ENCODE results near the gene VNN1. TPM values are rescaled to one million over a fixed set of nuclear protein-coding genes. Genes with fewer than 3 reads are reported as not detected.

Gene VNN1, protein sequence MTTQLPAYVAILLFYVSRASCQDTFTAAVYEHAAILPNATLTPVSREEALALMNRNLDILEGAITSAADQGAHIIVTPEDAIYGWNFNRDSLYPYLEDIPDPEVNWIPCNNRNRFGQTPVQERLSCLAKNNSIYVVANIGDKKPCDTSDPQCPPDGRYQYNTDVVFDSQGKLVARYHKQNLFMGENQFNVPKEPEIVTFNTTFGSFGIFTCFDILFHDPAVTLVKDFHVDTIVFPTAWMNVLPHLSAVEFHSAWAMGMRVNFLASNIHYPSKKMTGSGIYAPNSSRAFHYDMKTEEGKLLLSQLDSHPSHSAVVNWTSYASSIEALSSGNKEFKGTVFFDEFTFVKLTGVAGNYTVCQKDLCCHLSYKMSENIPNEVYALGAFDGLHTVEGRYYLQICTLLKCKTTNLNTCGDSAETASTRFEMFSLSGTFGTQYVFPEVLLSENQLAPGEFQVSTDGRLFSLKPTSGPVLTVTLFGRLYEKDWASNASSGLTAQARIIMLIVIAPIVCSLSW
- polyA plus RNA-seq (2013, experiment 1 of 2; ENCODE audit: insufficient read length) = not detected
- not detected for polyA plus RNA-seq (2013, experiment 2 of 2; ENCODE audit: insufficient read length)

DNA sequence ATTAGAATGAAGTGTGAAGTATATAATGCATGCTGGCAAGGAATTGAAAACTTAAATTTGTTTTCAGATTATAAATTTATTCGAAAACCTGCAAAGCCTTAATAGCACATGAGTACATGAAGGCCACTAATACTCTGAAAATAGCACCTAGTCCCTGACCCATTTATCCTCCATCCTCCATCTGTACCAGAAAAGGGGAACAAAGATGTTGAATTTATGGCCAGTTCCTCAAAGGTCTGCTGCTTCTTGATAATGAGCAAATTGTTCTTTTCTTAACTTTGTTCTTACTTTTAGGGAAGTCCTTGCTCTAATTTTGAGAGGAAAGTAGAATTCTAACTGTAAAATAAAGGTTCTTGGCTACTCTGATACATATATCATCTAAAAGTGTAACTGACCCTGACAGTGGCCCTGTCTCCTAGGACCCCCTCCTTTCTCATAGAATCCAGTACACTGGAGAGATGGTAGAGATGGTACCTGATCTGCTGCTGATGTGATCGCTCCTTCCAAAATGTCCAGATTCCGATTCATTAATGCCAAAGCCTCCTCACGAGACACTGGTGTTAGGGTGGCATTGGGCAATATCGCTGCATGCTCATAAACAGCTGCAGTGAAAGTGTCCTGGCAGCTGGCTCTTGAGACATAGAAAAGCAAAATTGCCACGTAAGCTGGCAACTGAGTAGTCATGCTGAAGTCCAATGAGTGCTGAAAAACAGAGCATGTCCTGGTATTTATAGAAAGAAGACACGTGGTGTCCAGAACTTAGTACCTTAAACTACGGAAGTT is at the start of gene VNN1:
Gene VNN1, minus strand, starts transcription at position 704 of the 783 bp plus-strand sequence. Its CDS starts 20 bp downstream, at position 684.
- DNase-seq = no peak

DNA sequence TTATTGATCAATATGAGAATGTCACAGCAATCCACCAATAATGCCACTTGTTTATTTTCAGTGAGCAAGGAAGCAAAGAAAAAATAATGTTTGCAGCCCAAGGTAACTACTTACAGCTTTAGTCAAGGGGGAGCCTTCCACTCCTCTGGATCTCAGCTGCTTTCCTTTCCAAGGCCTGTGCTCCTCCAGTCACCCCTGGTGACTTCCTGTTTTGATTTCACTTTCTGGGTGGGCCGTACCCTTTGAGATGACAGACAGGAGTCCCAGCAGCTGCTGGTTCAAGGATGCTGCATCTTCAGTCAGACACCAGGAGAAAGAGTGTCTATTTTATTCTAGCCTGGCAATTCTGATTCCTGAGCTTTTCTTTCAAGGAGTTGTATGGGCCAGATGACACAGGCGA is 49.4 kb upstream of the VNN1 start:
- no peak for DNase-seq

DNA sequence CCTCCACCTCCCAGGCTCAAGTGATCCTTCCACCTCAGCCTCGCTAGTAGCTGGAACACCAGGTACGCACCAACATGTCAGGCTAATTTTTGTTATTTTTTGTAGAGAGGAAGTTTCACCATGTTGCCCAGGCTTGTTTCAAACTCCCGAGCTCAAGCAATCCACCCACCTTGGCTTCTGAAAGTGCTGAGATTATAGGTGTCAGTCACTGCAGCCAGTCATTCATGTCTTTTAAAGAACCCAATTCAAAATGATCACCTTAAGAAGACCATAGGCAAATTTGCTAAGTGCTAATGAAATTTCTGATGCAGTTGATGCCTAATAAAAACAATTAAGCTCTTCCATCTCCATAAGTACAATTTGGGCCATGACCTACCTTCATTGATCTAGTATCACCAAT is 46.4 kb upstream of the VNN1 start:
- no peak for DNase-seq

DNA sequence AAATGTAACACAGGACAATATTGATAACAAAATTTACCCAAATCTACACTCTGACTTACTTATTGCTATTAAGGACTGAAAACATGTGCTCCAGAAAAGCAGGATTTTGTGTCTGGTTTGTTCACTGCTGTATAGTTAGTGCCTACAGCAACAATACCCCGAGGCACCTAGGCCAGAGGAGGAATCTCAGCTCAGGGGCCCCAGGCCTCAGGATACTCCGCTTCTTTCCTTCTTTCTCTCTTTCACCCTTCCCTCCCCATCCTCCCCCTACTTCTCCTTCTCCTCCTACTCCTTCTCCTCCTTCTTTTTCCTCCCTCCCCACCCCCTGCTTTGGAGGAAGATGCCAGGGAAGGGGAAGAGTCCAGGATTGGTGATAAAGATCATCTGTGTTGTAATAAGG is 44.8 kb upstream of the VNN1 start:
- no peak for DNase-seq

DNA sequence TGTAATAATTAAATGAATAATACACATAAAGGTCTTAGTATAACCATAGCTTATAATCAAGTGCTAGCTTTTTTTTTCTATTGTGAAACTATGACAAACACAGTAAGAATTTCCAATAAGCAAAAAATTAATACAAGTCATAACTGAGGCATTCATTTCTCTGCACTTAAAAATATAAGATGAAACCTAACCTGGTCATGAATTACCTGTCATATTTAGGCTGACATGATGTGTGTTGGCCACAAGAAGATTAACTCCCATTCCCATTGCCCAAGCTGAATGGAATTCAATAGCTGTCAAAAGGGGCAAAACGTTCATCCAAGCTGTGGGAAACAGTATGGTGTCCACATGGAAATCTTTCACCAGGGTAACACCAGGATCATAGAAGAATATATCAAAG is 38.4 kb upstream of the VNN1 start:
- DNase-seq = no peak

DNA sequence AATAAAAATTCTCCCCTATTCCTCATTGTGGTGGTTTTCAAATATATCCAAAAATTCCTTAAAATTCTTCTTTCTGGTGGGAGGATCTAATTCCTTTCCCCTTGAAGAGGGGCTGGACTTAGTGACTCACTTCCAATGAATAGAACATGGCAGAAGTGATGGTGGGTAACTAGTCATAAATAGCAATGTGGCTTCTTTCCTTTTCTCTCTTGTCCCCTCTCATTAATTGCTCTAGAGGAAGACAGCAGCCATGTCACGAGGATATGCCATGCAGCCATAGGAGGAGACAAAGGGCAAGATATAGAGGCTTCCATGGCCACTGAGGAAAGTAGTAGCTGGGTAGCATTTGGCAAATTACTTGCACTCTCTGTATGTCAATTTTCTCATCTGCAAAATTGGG is 38.0 kb upstream of the VNN1 start:
- DNase-seq = no peak

DNA sequence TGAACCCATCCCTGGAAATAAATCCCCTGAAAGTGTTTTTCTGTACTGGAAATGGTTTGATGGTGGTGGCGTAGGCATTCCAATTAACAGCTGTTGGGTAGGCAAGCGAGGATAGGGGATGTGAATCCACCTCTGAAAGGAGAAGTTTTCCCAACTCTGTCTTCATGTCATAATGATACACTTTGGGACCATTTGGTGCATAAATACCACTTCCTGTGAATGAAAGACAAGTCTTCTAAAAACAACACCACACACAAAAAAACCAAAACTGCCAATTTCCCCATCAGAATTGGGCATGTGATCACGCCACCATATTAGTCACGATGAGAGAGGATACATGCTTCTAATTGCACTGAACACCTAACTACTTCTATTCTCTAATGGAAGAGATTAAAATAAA is 37.5 kb upstream of the VNN1 start:
- no peak for DNase-seq

DNA sequence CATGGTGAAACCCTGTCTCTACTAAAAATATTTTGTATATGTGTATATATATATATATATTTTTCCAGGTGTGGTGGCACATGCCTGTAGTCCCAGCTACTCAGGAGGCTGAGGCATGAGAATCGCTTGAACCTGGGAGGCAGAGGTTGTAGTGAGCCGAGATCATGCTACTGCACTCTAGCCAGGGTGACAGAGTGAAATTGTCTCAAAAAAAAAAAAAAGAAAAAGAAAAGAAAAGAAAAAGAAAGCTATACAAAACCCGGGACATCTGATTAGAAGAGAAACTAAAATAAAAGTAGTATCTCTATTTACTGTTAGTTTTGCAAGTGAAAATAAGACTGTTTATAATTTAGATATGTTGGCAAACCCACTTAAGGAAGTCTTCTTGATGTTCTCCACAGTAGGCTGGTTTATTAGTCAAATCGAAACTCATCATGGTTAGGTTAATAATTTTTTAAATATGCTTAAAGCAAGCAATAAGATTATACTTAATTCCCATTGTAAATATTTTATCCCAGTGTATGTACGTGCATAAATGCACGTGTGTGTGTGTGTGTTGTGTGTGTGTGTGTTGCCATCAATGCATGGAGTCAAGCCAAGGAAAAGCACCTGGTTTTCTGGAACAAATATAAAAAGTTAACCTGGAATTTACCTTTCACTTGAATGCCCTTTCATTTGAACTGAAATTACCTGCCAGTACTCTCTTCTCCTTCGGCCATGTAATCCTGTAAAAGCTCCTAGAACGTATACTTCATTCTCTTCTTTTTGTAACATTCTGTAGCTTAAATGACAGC is 36.8 kb upstream of the VNN1 start:
- no peak for DNase-seq

DNA sequence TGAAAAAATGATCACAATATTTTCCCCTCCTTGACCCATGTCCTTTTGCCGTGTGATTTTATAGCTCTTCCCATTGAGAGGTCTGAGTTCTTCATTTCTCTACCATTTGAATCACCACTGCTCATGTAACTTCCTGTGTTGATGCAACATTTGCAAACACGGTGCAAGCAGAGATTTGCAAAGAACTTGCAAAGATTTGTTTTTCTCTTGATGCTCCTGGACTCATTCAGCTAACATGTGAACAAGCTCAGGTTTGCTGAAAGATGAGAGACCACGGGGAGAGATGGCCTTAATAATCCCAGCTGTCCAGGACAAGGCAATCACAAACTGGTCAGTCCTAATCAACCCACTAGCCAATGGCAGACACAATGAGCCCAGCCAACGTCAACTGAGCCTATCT is 35.3 kb upstream of the VNN1 start:
- peak; percentile 42 for DNase-seq

DNA sequence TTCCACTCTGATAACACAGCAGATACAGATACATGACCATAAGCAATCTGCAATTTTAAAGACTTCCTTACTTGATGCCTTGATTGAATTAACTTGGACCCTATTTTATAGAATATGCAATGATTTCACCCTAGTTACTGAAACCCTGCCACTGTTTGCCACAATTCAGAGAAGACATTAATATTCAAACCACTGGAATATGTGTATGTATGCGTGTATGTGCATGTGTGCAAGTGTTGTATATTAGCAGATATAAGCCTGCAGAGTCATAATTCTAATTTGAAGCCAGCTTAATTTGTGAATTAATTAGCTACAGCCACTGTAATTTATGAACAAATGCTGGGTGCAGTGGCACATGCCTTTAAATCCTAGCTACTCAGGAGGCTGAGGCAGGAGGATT is 34.6 kb upstream of the VNN1 start:
- no peak for DNase-seq

DNA sequence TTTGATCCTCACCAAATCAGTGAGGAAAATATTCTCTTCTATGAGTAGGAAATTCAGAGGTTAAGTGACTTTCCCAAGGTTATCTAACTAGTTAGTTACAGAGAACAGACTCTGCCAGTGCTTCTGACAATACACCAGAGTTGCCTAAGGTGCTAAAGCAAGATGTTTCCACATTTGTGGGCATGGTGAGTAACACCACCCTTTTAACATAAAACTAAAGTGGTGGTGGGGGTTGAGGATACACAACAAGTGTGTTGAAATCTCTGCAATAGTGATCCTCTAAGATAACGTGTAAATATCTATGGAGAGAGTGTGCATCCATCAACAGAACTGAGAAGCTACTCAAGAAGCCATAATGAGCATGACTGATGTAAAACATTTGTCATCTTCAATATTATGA is 32.2 kb upstream of the VNN1 start:
- no peak for DNase-seq

DNA sequence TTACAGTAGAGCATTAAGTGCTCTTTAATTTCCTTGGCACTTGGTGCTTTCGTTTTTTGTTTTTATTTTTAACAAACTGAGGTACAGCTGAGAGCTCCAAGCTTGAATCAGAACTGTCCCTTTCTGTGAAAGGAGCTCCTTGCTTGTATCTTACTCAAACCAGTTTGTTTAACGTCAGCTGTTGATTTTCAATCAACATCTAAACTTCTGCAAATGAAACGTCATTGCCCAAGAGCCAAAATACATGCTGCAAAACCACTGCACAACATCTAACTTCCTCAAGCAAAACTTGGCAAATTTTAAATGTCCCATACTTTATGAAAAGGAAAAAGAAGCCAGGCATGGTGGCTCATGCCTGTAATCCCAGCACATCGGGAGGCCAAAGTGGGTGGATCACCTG is 28.6 kb upstream of the VNN1 start:
- no peak for DNase-seq

DNA sequence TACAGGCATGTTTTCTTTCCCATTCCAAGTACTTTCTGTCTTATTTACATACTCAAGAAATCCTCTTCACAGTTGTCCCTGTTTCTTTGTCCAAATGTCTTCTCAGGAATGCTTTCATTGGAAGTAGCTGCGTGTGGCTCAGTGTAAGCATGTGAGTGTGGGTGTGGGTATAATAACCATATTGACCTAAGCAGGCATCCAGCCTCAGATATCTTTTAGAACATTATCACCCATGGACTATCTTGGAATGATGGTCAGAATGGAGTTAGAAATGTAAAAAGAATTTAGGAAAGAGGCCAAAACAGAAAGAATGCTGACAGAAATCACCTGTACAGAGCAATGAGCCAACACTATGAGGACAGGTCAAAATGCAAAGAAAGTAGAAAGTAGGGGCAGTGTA is 27.4 kb upstream of the VNN1 start:
- no peak for DNase-seq

DNA sequence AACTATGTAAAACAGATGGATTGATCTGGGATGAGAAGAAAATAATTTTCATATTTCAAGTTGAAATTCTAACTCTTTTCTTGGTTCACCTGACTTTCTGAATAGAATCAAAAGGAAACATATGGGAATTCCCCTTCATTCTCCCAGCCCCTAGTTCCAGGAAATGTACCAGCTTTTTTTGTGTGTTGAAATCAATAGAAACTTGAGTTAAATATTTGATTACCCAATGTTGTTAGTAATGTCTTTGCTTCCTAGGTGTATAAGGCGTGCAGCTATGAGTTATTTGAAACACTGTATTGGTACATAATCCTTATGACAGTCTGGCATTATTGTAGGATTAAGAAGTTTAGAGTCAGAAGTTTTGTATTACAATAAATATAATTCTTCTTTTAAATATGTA is 22.4 kb upstream of the VNN1 start:
- no peak for DNase-seq

DNA sequence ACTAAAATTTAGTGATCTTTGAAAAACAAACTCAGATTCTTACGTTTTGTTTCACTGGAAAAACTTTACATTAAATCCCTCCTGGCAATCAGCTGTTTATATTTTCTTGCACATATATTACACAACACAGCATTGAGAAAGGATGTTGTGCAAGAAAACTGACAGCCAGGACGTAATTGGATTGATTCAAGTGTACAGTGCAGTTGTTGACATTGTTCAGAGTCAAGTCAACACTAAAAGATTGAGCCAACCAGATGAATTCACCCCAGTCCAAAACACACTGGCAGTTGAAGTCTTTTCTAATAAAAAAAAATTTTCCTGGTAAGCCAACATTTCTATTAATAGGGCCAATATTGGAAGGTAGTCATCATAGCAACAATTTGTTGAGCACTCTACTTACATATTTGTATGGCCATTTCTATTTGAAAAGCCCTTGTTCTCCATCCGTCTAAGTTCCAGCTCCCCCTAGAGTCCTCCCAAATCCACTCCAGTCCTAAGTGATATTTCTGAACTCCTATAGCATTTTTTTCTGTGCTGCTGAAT is 20.9 kb upstream of the VNN1 start:
- peak; percentile 11 for DNase-seq

DNA sequence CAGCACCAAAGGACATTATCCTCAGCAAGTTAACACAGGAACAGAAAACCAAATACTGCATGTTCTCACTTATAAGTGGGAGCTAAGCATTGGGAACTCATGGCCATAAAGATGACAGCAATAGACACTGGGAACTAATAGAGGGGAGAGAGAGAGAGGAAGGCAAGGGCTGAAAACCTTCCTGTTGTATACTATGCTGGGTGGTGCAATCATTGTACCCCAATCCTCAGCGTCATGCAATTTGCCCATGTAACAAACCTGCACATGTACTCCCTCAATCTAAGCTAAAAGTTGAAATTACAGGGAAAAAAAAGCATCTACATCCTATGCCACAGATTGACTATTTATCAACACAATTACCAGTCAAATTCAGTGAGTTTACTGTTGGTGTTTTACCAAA is 20.0 kb upstream of the VNN1 start:
- no peak for DNase-seq

DNA sequence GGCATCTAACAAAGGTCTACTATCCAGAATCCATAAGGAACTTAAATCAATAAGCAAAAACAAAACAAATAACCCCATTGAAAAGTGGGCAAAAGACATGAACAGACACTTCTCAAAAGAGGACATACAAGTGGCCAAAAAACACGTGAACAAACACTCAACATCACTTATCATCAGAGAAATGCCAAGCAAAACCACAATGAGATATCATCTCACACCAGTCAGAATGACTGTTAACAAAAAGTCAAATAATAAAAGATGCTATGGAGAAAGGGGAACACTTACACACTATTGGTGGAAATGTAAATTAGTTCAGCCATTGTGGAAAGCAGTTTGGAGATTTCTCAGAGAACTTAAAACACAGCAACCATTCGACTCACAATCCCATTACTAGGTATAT is 19.4 kb upstream of the VNN1 start:
- DNase-seq = no peak

DNA sequence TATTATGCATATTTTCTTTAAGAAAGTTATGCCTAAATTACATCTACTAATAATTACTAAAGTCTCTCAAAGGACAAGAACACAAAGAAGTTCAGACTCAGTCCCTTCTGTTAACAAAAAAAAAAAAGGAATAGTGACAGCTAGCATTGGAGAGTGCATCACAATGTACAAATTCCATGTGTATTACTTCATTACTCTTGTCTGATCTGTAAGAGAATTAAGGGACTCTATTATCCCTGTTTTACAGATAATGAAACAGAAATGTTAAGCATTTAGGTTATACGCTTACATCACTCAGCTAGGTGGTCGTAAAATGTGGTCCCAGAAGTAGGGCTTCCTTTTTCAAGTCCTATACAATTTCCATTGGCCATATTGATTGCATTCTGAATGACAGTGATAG is 17.2 kb upstream of the VNN1 start:
- no peak for DNase-seq

DNA sequence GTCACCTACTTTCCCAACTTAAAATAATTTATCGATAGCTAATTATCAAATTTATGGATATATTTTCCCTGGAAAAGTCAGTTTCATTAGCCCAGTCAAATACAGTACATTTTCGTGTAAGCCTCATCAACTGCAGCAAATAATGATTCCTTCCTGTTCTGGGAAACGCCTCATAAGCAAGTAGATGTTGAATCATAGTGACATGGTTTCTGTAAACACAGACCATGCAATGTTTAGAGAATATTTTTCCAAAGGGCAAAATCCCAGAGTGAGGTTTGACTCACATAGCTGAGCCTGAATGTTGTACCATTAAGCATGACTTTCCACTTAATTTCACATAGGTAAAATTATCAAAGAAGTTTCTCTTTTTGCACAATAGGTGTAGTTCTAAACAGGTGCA is 16.7 kb upstream of the VNN1 start:
- no peak for DNase-seq

DNA sequence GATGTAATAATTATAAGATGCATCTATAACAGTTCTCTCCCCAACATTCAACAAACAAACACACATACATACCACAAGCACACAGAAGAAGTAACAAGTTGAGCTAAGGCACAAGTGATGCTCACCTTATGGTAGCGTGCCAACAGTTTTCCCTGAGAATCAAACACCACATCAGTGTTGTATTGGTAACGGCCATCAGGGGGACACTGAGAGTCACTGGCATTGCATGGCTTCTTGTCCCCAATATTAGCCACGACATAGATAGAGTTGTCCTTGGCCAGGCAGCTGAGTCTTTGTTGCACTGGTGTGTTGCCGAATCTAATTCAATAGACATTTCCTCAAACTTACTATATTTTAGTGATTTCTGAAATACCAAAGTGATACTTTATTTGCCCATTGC is 14.8 kb upstream of the VNN1 start:
- no peak for DNase-seq

DNA sequence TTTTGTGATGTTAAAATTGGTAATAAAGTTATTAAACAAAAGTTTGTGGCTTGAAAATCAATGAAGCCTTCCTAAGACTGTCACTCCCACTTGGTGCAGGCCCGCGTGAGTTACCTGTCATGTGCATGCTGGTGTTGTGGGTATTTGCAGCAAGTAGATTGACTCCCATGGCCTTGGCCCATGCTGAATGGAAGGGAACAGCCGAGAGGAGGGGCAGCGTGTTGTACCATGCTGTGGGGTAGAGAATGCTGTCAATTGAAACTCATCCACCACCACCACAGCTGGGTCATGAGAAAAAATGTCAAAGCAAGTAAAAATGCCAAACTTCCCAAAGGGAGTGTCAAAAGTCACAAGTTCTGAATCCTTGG is 12.7 kb upstream of the VNN1 start:
- DNase-seq = no peak

DNA sequence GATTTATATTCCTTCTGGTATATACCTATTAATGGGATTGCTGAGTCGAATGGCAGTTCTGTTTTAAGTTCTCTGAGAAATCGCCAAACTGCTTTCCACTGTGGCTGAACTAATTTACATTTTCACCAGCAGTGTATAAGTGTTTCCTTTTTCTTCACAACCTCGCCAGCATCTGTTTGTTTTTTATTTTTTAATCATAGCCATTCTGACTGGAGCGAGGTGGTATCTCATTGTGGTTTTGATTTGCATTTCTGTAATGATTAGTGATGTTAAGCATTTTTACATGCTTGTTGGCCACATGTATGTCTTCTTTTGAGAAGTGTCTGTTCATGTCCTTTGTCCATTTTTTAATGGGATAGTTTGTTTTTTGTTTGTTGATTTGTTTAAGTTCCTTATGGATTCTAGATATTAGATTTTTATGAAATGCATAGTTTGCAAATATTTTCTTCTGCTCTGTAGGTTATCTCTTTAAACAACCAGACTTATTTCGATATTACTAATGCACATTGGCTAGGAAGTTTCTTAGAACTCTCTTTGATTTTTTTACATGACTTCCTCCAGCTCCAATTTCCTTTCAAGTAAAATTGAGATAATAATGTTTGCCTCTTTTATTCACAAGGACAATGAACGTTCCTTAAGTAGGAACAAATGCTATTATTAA is 12.2 kb upstream of the VNN1 start:
- DNase-seq = no peak

All from fibroblast of skin of abdomen (primary cell).